Fibroblast of villous mesenchyme (primary cell): ENCODE results near the gene SMYD1. TPM values are rescaled to one million over a fixed set of nuclear protein-coding genes. Genes with fewer than 3 reads are reported as not detected.

Experiments
- DNase-seq: peaks from one replicate; pipeline ENCODE4 v3.0.0-alpha.2; 2010; ENCODE audit warnings: low read depth
- H3K4me3 ChIP-seq: 2 replicates; pipeline ENCODE4 v1.5.1; 2011; ENCODE audit warnings: low read depth, mild to moderate bottlenecking, low read length
- CTCF ChIP-seq: IDR thresholded peaks from 2 replicates; pipeline ENCODE4 v1.5.1; 2012; ENCODE audit warnings: low read depth, mild to moderate bottlenecking, low read length; ENCODE audit not compliant: insufficient read depth
- total RNA-seq: library from RNA; depleted of rRNA; stranded (reverse); fragments of >200 nt; gene quantifications from 2 replicates; pipeline ENCODE4 v1.2.3, GENCODE V29; 2012

SMYD1 gene
- total RNA-seq, 1 donor, result not detected

- no peak for TF ChIP-seq CTCF
- no peak for DNase-seq
- no peak overlapping the region for H3K4me3 ChIP-seq
These were observed 70.2 kb downstream of the SMYD1 start for GRCh38 chr2:88137833-88138232.

DNA sequence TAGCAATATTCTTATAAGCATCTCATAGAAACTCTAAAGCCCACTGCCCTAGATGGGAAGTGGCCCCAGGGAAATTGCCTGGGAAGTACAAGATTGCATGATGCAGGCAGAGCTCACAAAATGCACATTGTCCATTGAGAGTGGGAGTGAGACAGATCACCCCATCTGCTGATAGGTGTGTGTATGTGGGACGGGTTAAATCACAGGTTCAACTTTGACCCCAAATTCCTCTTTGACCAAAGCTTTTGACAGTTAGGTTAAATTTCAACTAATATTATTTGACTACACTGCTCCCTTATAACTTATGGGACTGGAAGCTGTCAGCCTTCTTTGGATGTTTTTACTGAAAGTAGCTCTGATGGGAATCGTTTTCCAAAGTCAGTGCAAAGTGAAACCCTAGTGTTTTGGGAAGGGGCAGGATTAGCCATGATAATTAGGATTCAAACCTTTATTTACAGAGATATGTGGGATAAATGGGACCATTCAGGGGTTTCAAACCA lies 71.6 kb downstream of the SMYD1 start:
- TF ChIP-seq CTCF, result no peak
- H3K4me3 ChIP-seq, result no peak overlapping the region
- DNase-seq, result no peak

- TF ChIP-seq CTCF, result no peak
- DNase-seq, result no peak
- H3K4me3 ChIP-seq, result no peak overlapping the region
These were observed 72.2 kb downstream of the SMYD1 start for GRCh38 chr2:88139804-88140203.

GRCh38 chr2:88141952-88142351 lies 74.3 kb downstream of the SMYD1 start:
- TF ChIP-seq CTCF, result no peak
- DNase-seq, result no peak
- no peak overlapping the region for H3K4me3 ChIP-seq

- no peak for DNase-seq
- no peak overlapping the region for H3K4me3 ChIP-seq
These were observed 76.6 kb downstream of the SMYD1 start for GRCh38 chr2:88144271-88144670.

GRCh38 chr2:88144914-88145497 lies 77.4 kb downstream of the SMYD1 start:
- H3K4me3 ChIP-seq, result no peak overlapping the region
- no peak for TF ChIP-seq CTCF
- no peak for DNase-seq

More at GRCh38 chr2:88144271-88144670, 76.6 kb downstream of the SMYD1 start:
- no peak for TF ChIP-seq CTCF

GRCh38 chr2:88146590-88146989 lies 79.0 kb downstream of the SMYD1 start:
- no peak for TF ChIP-seq CTCF
- DNase-seq, result no peak
- no peak overlapping the region for H3K4me3 ChIP-seq
